ENCODE measurements around the gene RHOBTB3.

DNA sequence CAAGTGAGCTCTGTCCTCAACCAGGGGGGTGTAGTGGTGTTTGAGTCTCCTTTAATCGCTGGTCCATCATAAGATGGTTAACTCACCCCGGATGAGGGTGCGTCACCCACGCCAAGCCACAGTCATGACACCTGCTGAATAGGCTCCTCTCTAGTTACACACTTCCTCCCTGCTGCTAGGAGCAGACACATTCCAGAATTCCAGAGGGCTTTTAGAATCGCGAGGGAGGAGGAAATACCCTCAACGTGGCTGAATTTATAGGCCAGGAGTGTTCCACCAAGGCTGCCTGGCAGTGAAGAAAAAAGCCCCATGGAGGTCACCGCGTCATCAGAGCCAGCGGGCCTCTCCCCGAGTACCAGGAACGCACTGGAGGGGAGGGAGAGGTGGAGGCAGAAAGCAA is 86.3 kb downstream of the RHOBTB3 start:
- TF ChIP-seq, protein P1, sequence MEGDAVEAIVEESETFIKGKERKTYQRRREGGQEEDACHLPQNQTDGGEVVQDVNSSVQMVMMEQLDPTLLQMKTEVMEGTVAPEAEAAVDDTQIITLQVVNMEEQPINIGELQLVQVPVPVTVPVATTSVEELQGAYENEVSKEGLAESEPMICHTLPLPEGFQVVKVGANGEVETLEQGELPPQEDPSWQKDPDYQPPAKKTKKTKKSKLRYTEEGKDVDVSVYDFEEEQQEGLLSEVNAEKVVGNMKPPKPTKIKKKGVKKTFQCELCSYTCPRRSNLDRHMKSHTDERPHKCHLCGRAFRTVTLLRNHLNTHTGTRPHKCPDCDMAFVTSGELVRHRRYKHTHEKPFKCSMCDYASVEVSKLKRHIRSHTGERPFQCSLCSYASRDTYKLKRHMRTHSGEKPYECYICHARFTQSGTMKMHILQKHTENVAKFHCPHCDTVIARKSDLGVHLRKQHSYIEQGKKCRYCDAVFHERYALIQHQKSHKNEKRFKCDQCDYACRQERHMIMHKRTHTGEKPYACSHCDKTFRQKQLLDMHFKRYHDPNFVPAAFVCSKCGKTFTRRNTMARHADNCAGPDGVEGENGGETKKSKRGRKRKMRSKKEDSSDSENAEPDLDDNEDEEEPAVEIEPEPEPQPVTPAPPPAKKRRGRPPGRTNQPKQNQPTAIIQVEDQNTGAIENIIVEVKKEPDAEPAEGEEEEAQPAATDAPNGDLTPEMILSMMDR (IDR thresholded peaks at IDR 0.05), result no peak
- no peak for TF ChIP-seq POLR2A (IDR thresholded peaks at IDR 0.05)
